ENCODE data around the gene ATP10A. TPM values are rescaled to one million over a fixed set of nuclear protein-coding genes. Genes with fewer than 3 reads are reported as not detected.
"Not testable (repeated sequence)": the region's sequence is repeated elsewhere in the genome, so short reads cannot be mapped to it uniquely, and the experiment has no call there.

ATP10A gene
- total RNA-seq, 2 experiments from 2014 or later: 20.5 to 22.4 TPM

GRCh38 chr15:25863968-25864580 lies 947 bp upstream of the ATP10A start:
- POLR2A ChIA-PET: no interaction called here
- H3K27me3 Mint-ChIP-seq: no peaks in the 10 kb centered on the region
- H3K9me3 Mint-ChIP-seq (ENCODE audit: low read depth): no peaks in the 10 kb centered on the region
- ATAC-seq (no peak), DNase-seq (no peak)
- CTCF ChIA-PET: no interaction called here
- peak overlapping the region; percentile 69 for H3K27ac Mint-ChIP-seq
- peaks cover 21% of the 10 kb centered on the region for H3K36me3 Mint-ChIP-seq (ENCODE audit: low read depth)
- intact Hi-C loops (cut with DNase I, micrococcal nuclease): loop anchor here (2.0 to 10.0 kb wide), 5 partner anchors 51 to 427 kb away; partner anchors contain the start of gene UBE3A (in 1 of the 2)
- H3K4me3 Mint-ChIP-seq: peak overlapping the region; percentile 70
- H3K4me1 Mint-ChIP-seq: peaks cover 25% of the 10 kb centered on the region

GRCh38 chr15:25862472-25863110 lies 536 bp downstream of the ATP10A start:
- DNase-seq (peak; percentile 69), ATAC-seq (peak; percentile 38)
- no peaks in the 10 kb centered on the region for H3K9me3 Mint-ChIP-seq (ENCODE audit: low read depth)
- H3K4me3 Mint-ChIP-seq: peak overlapping the region; percentile 92
- ChIA-PET CTCF (interaction anchor here (0.6 to 1.0 kb wide), 2 partner anchors 11 to 49 kb away, joined by 3 read pairs; no protein-coding TSS in a partner anchor), POLR2A (interaction anchor here (0.6 kb wide), 1 partner anchor 19 kb away, joined by 3 read pairs; no protein-coding TSS in a partner anchor)
- intact Hi-C loops (cut with DNase I, micrococcal nuclease): loop anchor here (2.0 to 10.0 kb wide), 5 partner anchors 50 to 425 kb away; partner anchors contain the start of gene UBE3A (in 1 of the 2)
- H3K4me1 Mint-ChIP-seq: peaks cover 39% of the 10 kb centered on the region
- peak overlapping the region; percentile 93 for H3K27ac Mint-ChIP-seq
- H3K27me3 Mint-ChIP-seq: no peaks in the 10 kb centered on the region
- H3K36me3 Mint-ChIP-seq (ENCODE audit: low read depth): peaks cover 24% of the 10 kb centered on the region

GRCh38 chr15:25862071-25862471 lies 1.1 kb downstream of the ATP10A start:
- Mint-ChIP-seq H3K4me3 (peak overlapping the region; percentile 92), H3K27me3 (no peaks in the 10 kb centered on the region), H3K4me1 (peaks cover 43% of the 10 kb centered on the region), H3K9me3 (ENCODE audit: low read depth) (no peaks in the 10 kb centered on the region), H3K27ac (peak overlapping the region; percentile 93), H3K36me3 (ENCODE audit: low read depth) (peaks cover 26% of the 10 kb centered on the region)
- POLR2A ChIA-PET: interaction anchor here (0.6 kb wide), 1 partner anchor 19 kb away, joined by 3 read pairs; no protein-coding TSS in a partner anchor
- intact Hi-C loops (cut with DNase I, micrococcal nuclease): loop anchor here (2.0 to 10.0 kb wide), 5 partner anchors 49 to 425 kb away; partner anchors contain the start of gene UBE3A (in 1 of the 2)
- CTCF ChIA-PET: interaction anchor here (0.8 to 1.4 kb wide), 5 partner anchors 11 to 79 kb away, joined by 3 to 4 read pairs (median 3); no protein-coding TSS in a partner anchor
- DNase-seq (peak; percentile 41), ATAC-seq (peak; percentile 14)

GRCh38 chr15:25860885-25861866 lies 2.0 kb downstream of the ATP10A start:
- peaks cover 34% of the 10 kb centered on the region for H3K36me3 Mint-ChIP-seq (ENCODE audit: low read depth)
- DNase-seq: peak; percentile 50
- intact Hi-C loops (cut with DNase I, micrococcal nuclease): loop anchor here (1.0 to 10.0 kb wide), 6 partner anchors 10 to 424 kb away; partner anchors contain the start of gene UBE3A (in 1 of the 2)
- H3K4me3 Mint-ChIP-seq: peak overlapping the region; percentile 92
- ChIA-PET CTCF (interaction anchor here (0.8 to 1.4 kb wide), 7 partner anchors 10 to 151 kb away, joined by 3 to 4 read pairs (median 3); no protein-coding TSS in a partner anchor), POLR2A (interaction anchor here (1.0 to 1.5 kb wide), 2 partner anchors 12 to 13 kb away, joined by 4 read pairs; no protein-coding TSS in a partner anchor)
- H3K27me3 Mint-ChIP-seq: no peaks in the 10 kb centered on the region
- peak; percentile 31 for ATAC-seq
- H3K27ac Mint-ChIP-seq: peak overlapping the region; percentile 93
- H3K9me3 Mint-ChIP-seq (ENCODE audit: low read depth): no peaks in the 10 kb centered on the region
- H3K4me1 Mint-ChIP-seq: peaks cover 52% of the 10 kb centered on the region

GRCh38 chr15:25859838-25860645 lies 3.1 kb downstream of the ATP10A start:
- peak overlapping the region; percentile 93 for H3K27ac Mint-ChIP-seq
- ATAC-seq: peak; percentile 60
- DNase-seq: peak; percentile 64
- POLR2A ChIA-PET: interaction anchor here (1.5 kb wide), 1 partner anchor 12 kb away, joined by 4 read pairs; no protein-coding TSS in a partner anchor
- H3K27me3 Mint-ChIP-seq: no peaks in the 10 kb centered on the region
- CTCF ChIA-PET: interaction anchor here (1.0 to 1.4 kb wide), 6 partner anchors 10 to 150 kb away, joined by 3 read pairs; no protein-coding TSS in a partner anchor
- peaks cover 64% of the 10 kb centered on the region for H3K4me1 Mint-ChIP-seq
- intact Hi-C loops (cut with DNase I, micrococcal nuclease): loop anchor here (1.0 to 10.0 kb wide), 6 partner anchors 9 to 423 kb away; partner anchors contain the start of gene UBE3A (in 1 of the 2)
- peak overlapping the region; percentile 92 for H3K4me3 Mint-ChIP-seq
- peaks cover 46% of the 10 kb centered on the region for H3K36me3 Mint-ChIP-seq (ENCODE audit: low read depth)
- peaks cover 3% of the 10 kb centered on the region for H3K9me3 Mint-ChIP-seq (ENCODE audit: low read depth)

- ChIA-PET CTCF (interaction anchor here (0.7 to 1.4 kb wide), 5 partner anchors 35 to 1884 kb away, joined by 3 read pairs; no protein-coding TSS in a partner anchor), POLR2A (interaction anchor here (1.5 kb wide), 1 partner anchor 11 kb away, joined by 4 read pairs; no protein-coding TSS in a partner anchor)
- H3K27me3 Mint-ChIP-seq: no peaks in the 10 kb centered on the region
- intact Hi-C loops (cut with DNase I, micrococcal nuclease): no loop called here
- peaks cover 48% of the 10 kb centered on the region for H3K36me3 Mint-ChIP-seq (ENCODE audit: low read depth)
- peaks cover 3% of the 10 kb centered on the region for H3K9me3 Mint-ChIP-seq (ENCODE audit: low read depth)
- peaks cover 71% of the 10 kb centered on the region for H3K4me1 Mint-ChIP-seq
- H3K4me3 Mint-ChIP-seq: peak overlapping the region; percentile 92
- ATAC-seq (no peak), DNase-seq (no peak)
- peak overlapping the region; percentile 93 for H3K27ac Mint-ChIP-seq
Measured at GRCh38 chr15:25858952-25859760, 4.0 kb downstream of the ATP10A start.

- ATAC-seq; H3K9me3 Mint-ChIP-seq (ENCODE audit: low read depth); H3K4me3 Mint-ChIP-seq; H3K27me3 Mint-ChIP-seq; POLR2A ChIA-PET; intact Hi-C loops (cut with DNase I, micrococcal nuclease): not testable (repeated sequence)
- CTCF ChIA-PET: interaction anchor here (1.0 kb wide), 1 partner anchor 9 kb away, joined by 3 read pairs; no protein-coding TSS in a partner anchor
- Mint-ChIP-seq H3K4me1 (peaks cover 94% of the 10 kb centered on the region), H3K27ac (peak overlapping the region; percentile 74), H3K36me3 (ENCODE audit: low read depth) (peaks cover 51% of the 10 kb centered on the region)
- peak; percentile 49 for DNase-seq
Measured at GRCh38 chr15:25856059-25856458, 7.1 kb downstream of the ATP10A start.

GRCh38 chr15:25852661-25853524 lies 10.2 kb downstream of the ATP10A start:
- peak overlapping the region; percentile 100 for H3K27ac Mint-ChIP-seq
- ChIA-PET CTCF (interaction anchor here (0.8 kb wide), 1 partner anchor 20 kb away, joined by 3 read pairs; no protein-coding TSS in a partner anchor), POLR2A (no interaction called here)
- ATAC-seq (no peak), DNase-seq (no peak)
- H3K27me3 Mint-ChIP-seq: no peaks in the 10 kb centered on the region
- peaks cover 3% of the 10 kb centered on the region for H3K9me3 Mint-ChIP-seq (ENCODE audit: low read depth)
- peaks cover 39% of the 10 kb centered on the region for H3K36me3 Mint-ChIP-seq (ENCODE audit: low read depth)
- intact Hi-C loops (cut with DNase I, micrococcal nuclease): loop anchor here in 1 of 2 experiments (5.0 kb wide), 1 partner anchor 416 kb away; the partner anchor contains the start of gene UBE3A
- peak overlapping the region; percentile 18 for H3K4me3 Mint-ChIP-seq
- peaks cover 94% of the 10 kb centered on the region for H3K4me1 Mint-ChIP-seq
